GM23248 (cell line): ENCODE results near the gene SLC46A1.

Experiments used
- EZH2 ChIP-seq: fragments of 200-600 bp; sonication (generic); IDR thresholded peaks from 2 replicates; pipeline ENCODE4 v1.6.1; 2018; ENCODE audit warnings: antibody characterized with exemption, mild to moderate bottlenecking; ENCODE audit not compliant: insufficient read depth, poor library complexity, severe bottlenecking
- EZH2phosphoT487 ChIP-seq: fragments of 200-600 bp; sonication (generic); IDR thresholded peaks from 2 replicates; pipeline ENCODE4 v1.6.1; 2018; ENCODE audit warnings: antibody characterized with exemption, moderate library complexity, mild to moderate bottlenecking, low read depth; ENCODE audit not compliant: insufficient read depth

DNA sequence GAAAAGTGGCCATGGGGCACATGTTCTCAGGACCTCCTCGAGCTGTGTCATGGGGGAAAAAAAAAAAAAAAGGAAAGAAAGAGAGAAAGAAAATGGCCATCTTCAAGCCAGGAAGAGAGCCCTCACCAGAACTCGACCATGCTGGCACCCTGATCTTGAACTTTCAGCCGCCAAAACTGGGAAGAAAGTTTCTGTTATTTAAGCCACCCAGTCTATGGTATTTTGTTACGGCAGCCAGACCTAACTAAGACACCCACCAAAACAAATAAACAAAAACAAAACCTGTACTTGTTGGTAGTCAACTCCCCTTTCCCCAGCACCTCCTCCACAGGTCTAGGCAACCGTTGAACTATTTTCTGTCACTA, 41.4 kb upstream of the SLC46A1 start:
- TF ChIP-seq EZH2, result no peak
- no peak for TF ChIP-seq EZH2phosphoT487
